GDM1 (cell line): Measurements from ENCODE around the gene KCTD21.

Experiments
- DNase-seq: peaks from one replicate; lab custom pipeline; 2025; lab: John Stamatoyannopoulos, UW

The KCTD21 gene

DNA sequence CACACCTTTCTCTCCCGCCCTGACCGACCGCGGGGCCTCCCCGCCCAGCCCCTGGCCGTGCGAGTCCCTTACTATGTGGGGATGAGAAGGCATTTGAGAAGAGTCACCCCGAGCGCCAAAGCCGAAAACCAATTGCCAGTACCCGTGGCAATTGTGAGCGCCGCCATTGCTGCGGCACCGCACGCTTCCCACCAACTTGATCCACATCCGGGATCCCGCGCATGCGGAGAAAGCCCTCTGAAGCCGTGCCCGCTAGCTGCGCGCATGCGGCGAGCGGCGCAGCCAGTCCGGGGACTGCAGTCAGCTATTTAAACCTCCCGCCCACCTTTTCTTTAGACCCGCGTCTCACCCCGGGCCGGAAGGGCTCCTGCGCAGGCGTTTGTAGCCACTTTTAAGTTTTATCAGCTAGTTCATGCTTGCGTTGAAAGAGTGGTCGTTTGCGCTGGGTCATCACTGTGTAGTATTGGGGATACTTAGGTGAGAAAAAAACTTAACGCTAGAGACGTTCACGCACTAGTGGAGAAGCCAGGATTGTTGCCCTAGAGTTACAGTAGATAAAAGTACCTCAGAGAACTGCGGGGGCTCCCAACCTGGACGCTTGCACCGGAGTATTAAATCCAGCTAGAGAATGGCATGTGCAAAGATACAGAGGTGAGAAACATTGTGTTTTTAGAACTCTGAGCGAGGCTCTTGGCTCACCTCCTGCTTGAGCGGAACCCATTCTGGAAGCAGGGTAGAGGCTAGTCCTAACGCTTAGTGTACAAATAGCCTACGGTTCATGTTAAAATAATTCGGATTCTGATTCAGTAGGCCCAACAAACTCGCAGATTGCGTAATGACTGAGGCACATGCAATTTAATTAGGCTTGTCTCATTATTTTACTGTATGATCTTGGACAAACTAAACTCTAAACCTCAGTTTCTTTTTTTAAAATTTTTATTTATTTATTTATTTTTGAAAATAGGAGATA lies 48.7 kb downstream of the KCTD21 start, which contains the start of gene ALG8:
Gene ALG8 (minus strand): TSS at position 205 of the 970 bp plus-strand sequence. CDS start 38 bp downstream, at position 167.
- peak; percentile 91 for DNase-seq

GRCh38 chr11:78138694-78139421 lies 49.6 kb downstream of the KCTD21 start:
- DNase-seq, result no peak

GRCh38 chr11:78138291-78138690 lies 50.1 kb downstream of the KCTD21 start:
- no peak for DNase-seq

DNA sequence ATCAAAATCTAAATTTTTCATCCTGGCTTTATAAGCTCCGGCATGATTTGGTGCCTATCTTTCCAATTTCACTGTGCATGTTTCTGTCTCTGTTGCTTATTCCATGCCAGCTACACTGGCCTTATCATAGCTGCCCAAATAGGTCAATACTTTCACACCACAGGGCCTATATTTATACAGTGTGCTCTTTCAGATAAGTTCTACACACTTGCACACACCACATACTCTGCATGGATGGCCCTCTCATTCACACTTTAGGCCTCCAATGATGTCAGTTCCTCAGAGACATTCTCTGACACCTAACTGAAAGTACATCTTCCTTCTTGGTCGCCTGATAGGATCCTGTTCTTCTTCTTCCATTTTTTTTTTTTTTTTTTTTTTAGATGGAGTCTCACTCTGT lies 56.0 kb downstream of the KCTD21 start:
- no peak for DNase-seq

DNA sequence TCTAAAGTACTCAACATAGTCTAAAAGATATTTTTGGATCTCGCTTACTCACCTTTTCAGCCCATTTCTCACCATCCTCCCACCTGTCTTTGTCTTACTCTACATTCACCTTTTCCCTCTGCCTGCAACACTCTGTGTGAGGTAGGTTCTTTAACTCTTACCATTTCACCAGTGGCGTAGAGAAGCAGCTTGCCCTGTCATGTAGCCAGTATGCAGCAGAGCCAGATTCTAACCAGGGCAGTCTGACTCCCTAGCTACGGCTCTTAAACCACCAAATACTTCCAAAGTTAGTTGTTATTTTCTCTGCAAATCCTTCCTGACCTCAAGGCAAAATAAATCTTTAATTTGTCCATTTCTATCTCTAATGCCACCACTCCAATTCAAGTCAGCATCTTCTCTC lies 56.5 kb downstream of the KCTD21 start:
- no peak for DNase-seq

GRCh38 chr11:78127403-78127802 lies 61.0 kb downstream of the KCTD21 start:
- no peak for DNase-seq
